HG03139 (cell line): ENCODE measurements around the gene SKP1.
"Not testable (repeated sequence)": the region's sequence is repeated elsewhere in the genome, so short reads cannot be mapped to it uniquely, and the experiment has no call there.

Experiments used
- ATAC-seq: cut with Tn5 transposase; IDR thresholded peaks from one replicate; pipeline ENCODE4 v1.9.1; 2021; ENCODE audit not compliant: unreplicated experiment

Gene SKP1

GRCh38 chr5:134178096-134178419 lies 1.3 kb upstream of the SKP1 start:
- no peak for ATAC-seq

GRCh38 chr5:134177369-134178095 lies 782 bp upstream of the SKP1 start:
- no peak for ATAC-seq

GRCh38 chr5:134175921-134176510 lies 734 bp downstream of the SKP1 start:
- no peak for ATAC-seq

- no peak for ATAC-seq
Measured at GRCh38 chr5:134174841-134175839, 1.6 kb downstream of the SKP1 start.

GRCh38 chr5:134171972-134172371 lies 4.8 kb downstream of the SKP1 start:
- ATAC-seq, result no peak

- no peak for ATAC-seq
Measured at GRCh38 chr5:134162592-134162991, 14.2 kb downstream of the SKP1 start.

GRCh38 chr5:134161513-134162395 lies 15.0 kb downstream of the SKP1 start:
- ATAC-seq, result no peak

- ATAC-seq, result no peak
Measured at GRCh38 chr5:134153657-134154056, 23.1 kb downstream of the SKP1 start.

GRCh38 chr5:134153241-134153640 lies 23.5 kb downstream of the SKP1 start:
- ATAC-seq, result no peak

GRCh38 chr5:134152173-134152832 lies 24.4 kb downstream of the SKP1 start:
- not testable (repeated sequence) for ATAC-seq

- no peak for ATAC-seq
Measured at GRCh38 chr5:134151723-134152122, 25.0 kb downstream of the SKP1 start.

GRCh38 chr5:134149571-134150303 lies 27.0 kb downstream of the SKP1 start:
- ATAC-seq, result no peak

GRCh38 chr5:134148986-134149539 lies 27.7 kb downstream of the SKP1 start:
- ATAC-seq, result no peak

GRCh38 chr5:134148316-134148715 lies 28.4 kb downstream of the SKP1 start:
- no peak for ATAC-seq

GRCh38 chr5:134146651-134147518 lies 29.9 kb downstream of the SKP1 start:
- no peak for ATAC-seq

GRCh38 chr5:134145779-134146581 lies 30.8 kb downstream of the SKP1 start:
- ATAC-seq, result peak; percentile 68

- no peak for ATAC-seq
Measured at GRCh38 chr5:134145041-134145757, 31.6 kb downstream of the SKP1 start.
